Glutamatergic neuron (in vitro differentiated cells): ENCODE results near the gene ACSF3. TPM values are rescaled to one million over a fixed set of nuclear protein-coding genes. Genes with fewer than 3 reads are reported as not detected.

Experiments
- DNase-seq: peaks from one replicate; pipeline ENCODE4 v3.0.0; 2022
- H3K27ac Mint-ChIP-seq: one replicate; pipeline ENCODE4 v1.8.0; 2020; ENCODE audit warnings: mild to moderate bottlenecking, mixed read lengths, inconsistent platforms; ENCODE audit not compliant: unreplicated experiment
- H3K27me3 Mint-ChIP-seq: one replicate; pipeline ENCODE4 v1.8.0; 2020; ENCODE audit warnings: mild to moderate bottlenecking, moderate library complexity, mixed read lengths, inconsistent platforms; ENCODE audit not compliant: unreplicated experiment
- H3K36me3 Mint-ChIP-seq: one replicate; pipeline ENCODE4 v1.8.0; 2020; ENCODE audit warnings: mild to moderate bottlenecking, mixed read lengths, inconsistent platforms; ENCODE audit not compliant: unreplicated experiment
- H3K4me1 Mint-ChIP-seq: one replicate; pipeline ENCODE4 v1.8.0; 2020; ENCODE audit warnings: mild to moderate bottlenecking, low read depth, mixed read lengths, inconsistent platforms; ENCODE audit not compliant: unreplicated experiment
- H3K4me3 Mint-ChIP-seq: one replicate; pipeline ENCODE4 v1.8.0; 2020; ENCODE audit warnings: mild to moderate bottlenecking, mixed read lengths, inconsistent platforms; ENCODE audit not compliant: unreplicated experiment
- H3K9me3 Mint-ChIP-seq: one replicate; pipeline ENCODE4 v1.8.0; 2020; ENCODE audit warnings: mild to moderate bottlenecking, moderate library complexity, mixed read lengths, inconsistent platforms; ENCODE audit not compliant: unreplicated experiment
- CTCF ChIP-seq: fragments of 200-600 bp; sonication (generic); IDR thresholded peaks from one replicate; pipeline ENCODE4 v1.5.0; 2021; ENCODE audit not compliant: partially characterized antibody, unreplicated experiment
- total RNA-seq: library from RNA; stranded (reverse); fragmentation: NEBNext Ultra II Directional; extraction: Animal tissue kit (Norgen Biotek cat#: 25700); gene quantifications from one replicate; pipeline ENCODE4 v1.2.1, GENCODE V29; 2021; ENCODE audit not compliant: unreplicated experiment

ACSF3 gene
- total RNA-seq, 1 donor from 2014 or later, result 29.3 TPM

DNA sequence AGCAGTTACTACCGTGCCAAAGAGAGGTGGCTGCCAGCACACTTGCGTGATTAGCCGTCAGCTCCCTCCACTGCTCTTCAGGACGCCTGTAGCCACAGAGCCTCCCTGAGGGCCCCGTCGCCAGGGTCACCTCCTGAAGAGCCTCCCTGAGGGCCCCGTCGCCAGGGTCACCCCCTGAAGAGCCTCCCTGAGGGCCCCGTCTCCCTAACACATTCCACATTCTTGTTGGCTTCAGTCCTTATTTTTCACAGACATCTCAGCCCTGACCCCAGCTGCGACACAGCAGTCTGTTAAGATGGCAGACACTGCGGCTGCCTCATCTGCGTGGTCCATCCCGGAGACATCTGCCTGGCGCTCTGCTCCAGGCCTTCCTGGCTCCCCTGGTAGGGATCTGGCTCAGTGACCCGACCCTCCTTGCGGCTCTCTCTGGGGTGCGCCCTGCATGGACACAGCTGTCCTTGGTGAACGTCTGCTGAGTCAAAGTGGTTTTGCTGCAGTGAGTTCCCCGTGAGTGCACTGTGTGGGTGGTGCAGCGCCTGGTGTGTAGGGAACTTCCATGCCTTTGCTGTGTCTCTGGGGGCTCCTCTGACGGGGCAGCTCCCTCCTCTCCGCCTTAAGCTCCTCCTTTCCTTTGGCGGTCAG lies 11.4 kb downstream of the ACSF3 start:
- peaks cover 7% of the 10 kb centered on the region for H3K27me3 Mint-ChIP-seq
- peaks cover 5% of the 10 kb centered on the region for H3K9me3 Mint-ChIP-seq
- TF ChIP-seq CTCF, result no peak
- H3K4me3 Mint-ChIP-seq, result no peak overlapping the region
- H3K36me3 Mint-ChIP-seq, result peaks cover 19% of the 10 kb centered on the region
- DNase-seq, result peak; percentile 20
- peaks cover 14% of the 10 kb centered on the region for H3K4me1 Mint-ChIP-seq
- H3K27ac Mint-ChIP-seq, result no peak overlapping the region

- DNase-seq, result peak; percentile 7
- H3K4me1 Mint-ChIP-seq, result peaks cover 14% of the 10 kb centered on the region
- H3K9me3 Mint-ChIP-seq, result peaks cover 3% of the 10 kb centered on the region
- TF ChIP-seq CTCF, result no peak
- H3K4me3 Mint-ChIP-seq, result no peak overlapping the region
- H3K27me3 Mint-ChIP-seq, result peaks cover 5% of the 10 kb centered on the region
- H3K36me3 Mint-ChIP-seq, result peaks cover 19% of the 10 kb centered on the region
- no peak overlapping the region for H3K27ac Mint-ChIP-seq
Observed at GRCh38 chr16:89105599-89106151, 12.0 kb downstream of the ACSF3 start.

- peaks cover 3% of the 10 kb centered on the region for H3K9me3 Mint-ChIP-seq
- no peak for TF ChIP-seq CTCF
- H3K27ac Mint-ChIP-seq, result no peak overlapping the region
- peaks cover 5% of the 10 kb centered on the region for H3K27me3 Mint-ChIP-seq
- DNase-seq, result peak; percentile 25
- H3K36me3 Mint-ChIP-seq, result peaks cover 19% of the 10 kb centered on the region
- no peak overlapping the region for H3K4me3 Mint-ChIP-seq
- H3K4me1 Mint-ChIP-seq, result peaks cover 14% of the 10 kb centered on the region
Observed at GRCh38 chr16:89106533-89107202, 13.0 kb downstream of the ACSF3 start.

GRCh38 chr16:89107203-89107582 lies 13.5 kb downstream of the ACSF3 start:
- H3K4me3 Mint-ChIP-seq, result no peak overlapping the region
- peaks cover 19% of the 10 kb centered on the region for H3K36me3 Mint-ChIP-seq
- H3K27me3 Mint-ChIP-seq, result peaks cover 5% of the 10 kb centered on the region
- DNase-seq, result no peak
- H3K4me1 Mint-ChIP-seq, result peaks cover 14% of the 10 kb centered on the region
- H3K27ac Mint-ChIP-seq, result no peak overlapping the region
- H3K9me3 Mint-ChIP-seq, result peaks cover 3% of the 10 kb centered on the region
- TF ChIP-seq CTCF, result no peak

- H3K36me3 Mint-ChIP-seq, result peaks cover 19% of the 10 kb centered on the region
- H3K4me1 Mint-ChIP-seq, result peaks cover 14% of the 10 kb centered on the region
- TF ChIP-seq CTCF, result no peak
Observed at GRCh38 chr16:89108416-89108815, 14.8 kb downstream of the ACSF3 start.

More at GRCh38 chr16:89108416-89108815, 14.8 kb downstream of the ACSF3 start:
- Mint-ChIP-seq H3K9me3 (peaks cover 3% of the 10 kb centered on the region), H3K27ac (no peak overlapping the region), H3K4me3 (no peak overlapping the region), H3K27me3 (peaks cover 5% of the 10 kb centered on the region)
- no peak for DNase-seq
